ENCODE results near the gene TXLNG.
"Not testable (repeated sequence)": the region's sequence is repeated elsewhere in the genome, so short reads cannot be mapped to it uniquely, and the experiment has no call there.

TXLNG gene

GRCh38 chrX:16839852-16840460, 53.7 kb downstream of the TXLNG start:
- no peak for DNase-seq

GRCh38 chrX:16842684-16843083, 56.4 kb downstream of the TXLNG start:
- DNase-seq: no peak

GRCh38 chrX:16843208-16843909, 57.1 kb downstream of the TXLNG start:
- no peak for DNase-seq

DNA sequence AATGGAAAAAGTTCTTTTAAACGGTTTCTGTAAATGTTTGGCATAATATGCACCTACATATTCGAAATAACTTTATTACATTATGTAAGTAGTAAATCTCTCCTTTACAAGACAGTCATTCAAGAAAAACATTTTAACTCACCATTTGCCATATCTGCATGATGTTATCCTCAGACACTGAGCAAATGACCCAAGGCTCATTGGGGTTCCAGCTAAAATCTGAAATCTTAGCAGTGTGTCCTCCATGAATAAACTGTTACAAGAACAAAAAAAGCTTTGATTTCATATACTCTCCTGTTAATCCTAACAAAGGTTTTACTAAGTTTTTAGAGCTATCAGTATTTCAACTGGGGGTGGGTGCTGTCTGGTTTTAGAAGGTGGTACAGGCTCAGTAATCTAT, 59.4 kb downstream of the TXLNG start:
- no peak for DNase-seq

DNA sequence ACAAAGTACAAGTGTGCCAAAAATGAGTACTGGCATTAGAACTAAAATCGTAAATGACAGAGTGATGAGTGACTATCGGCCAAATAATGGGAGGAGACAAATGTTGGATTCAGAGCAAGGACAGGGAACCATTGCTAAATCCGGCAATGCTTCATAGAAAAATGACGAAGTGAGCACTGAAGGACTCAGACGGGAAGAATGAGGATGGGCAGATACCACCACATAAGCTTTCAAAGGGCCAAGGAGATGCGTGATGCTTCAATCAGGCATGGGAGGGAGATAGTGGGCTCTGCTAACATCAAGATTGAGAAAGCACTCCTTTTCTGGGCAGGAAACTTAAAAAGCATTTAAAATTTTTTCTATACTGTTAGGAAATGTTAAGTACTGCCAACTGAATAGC, 62.3 kb downstream of the TXLNG start:
- no peak for DNase-seq

DNA sequence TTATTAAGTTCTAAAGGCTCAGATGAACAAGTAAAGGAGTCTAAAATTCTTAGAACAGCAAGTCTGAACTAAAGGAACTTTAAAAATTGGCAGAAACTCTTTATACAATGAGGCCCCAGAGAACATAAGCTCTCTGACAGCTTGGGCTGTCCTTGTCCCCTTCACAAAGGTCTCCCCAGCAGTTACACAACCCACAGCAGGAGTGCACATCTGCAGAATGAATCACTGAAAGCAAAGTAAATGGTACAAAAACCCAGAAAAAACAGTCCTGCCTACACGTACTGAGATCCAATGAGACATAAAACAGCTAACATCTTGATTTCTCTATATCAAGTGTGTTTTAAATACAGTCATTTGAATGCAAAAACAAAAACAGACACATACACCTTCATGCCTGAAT, 65.2 kb downstream of the TXLNG start:
- DNase-seq: no peak

GRCh38 chrX:16851827-16852226, 65.6 kb downstream of the TXLNG start:
- DNase-seq: no peak

- DNase-seq: no peak
These were observed 66.4 kb downstream of the TXLNG start for GRCh38 chrX:16852617-16853179.

DNA sequence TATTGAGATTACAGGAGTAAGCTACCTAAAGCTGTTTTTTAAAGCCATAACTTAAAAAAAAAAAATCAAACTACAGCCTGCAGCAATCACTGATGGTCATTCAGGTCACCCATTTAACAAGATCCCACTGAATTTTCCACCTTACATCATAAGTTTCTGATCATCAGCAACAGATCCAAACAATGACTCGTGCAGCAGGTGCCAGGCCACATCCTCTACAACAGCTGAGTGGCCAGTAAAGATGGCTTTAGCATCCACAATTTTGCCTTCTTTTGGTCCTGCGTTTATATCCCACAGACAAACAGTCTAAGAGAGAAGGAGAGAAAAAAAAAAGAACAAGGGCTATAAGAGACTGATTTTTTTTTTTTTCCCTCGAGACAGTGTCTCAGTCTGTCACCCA, 67.3 kb downstream of the TXLNG start:
- no peak for DNase-seq

DNA sequence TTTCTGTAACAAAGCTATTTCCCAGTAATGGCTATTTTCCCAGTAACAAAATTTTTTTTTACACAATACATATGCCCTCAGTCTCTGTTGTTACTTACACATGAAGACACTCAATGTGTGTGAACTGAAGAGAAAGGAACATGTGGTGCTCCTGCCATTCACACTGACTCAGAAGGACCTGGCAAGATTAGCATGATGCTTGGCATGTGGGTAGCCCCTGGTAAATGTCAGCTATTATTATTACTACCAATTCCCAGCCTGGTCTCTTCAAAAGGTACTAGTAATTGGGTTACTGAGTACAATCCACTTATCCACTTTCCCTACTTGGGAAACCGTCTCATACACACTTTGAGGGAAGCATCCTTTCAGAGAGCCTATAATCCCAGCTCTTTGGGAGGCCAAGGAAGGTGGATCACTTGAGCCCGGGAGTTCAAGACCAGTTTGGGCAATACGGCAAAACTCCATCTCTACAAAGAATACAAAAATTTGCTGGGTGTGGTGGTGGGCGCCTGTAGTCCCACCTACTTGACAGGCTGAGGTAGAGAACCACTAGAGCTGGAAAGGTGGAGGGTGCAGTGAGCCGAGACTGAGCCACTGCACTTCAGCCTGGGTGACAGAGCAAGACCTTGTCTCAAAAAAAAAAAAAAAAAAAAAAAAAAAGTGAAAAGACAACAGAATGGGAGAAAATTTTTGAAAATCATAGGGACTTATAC, 69.3 kb downstream of the TXLNG start:
- no peak for DNase-seq

DNA sequence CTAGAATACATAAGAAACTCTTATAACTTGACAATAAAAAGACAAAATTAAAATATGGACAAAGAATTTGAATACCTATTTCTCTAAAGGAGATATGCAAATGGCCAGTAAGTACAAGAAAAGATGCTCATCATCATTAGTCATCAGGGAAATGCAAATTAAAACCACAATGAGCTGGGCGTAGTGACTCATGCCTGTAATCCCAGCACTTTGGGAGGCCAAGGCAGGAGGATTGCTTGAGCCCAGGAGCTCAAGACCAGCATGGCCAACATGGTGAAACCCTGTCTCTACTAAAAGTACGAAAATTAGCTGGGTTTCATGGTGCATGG, 69.8 kb downstream of the TXLNG start:
- not testable (repeated sequence) for DNase-seq

DNA sequence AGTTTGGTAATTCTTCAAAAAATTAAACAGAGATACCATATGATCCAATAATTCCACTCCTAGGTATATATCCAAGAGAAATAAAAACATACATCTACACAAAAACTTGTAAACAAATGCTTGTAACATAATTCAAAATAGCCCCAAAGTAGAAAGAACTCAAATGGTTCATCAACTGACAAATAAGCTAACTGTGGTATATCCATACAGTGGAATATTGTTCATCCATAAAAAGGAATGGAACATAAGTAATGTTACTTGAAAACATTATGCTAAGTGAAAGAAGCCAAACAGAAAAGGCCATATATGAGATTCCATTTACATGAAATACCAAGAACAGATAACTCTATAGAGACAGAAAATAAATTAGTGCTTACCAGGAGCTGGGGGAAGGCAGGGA, 70.5 kb downstream of the TXLNG start:
- DNase-seq: no peak

DNA sequence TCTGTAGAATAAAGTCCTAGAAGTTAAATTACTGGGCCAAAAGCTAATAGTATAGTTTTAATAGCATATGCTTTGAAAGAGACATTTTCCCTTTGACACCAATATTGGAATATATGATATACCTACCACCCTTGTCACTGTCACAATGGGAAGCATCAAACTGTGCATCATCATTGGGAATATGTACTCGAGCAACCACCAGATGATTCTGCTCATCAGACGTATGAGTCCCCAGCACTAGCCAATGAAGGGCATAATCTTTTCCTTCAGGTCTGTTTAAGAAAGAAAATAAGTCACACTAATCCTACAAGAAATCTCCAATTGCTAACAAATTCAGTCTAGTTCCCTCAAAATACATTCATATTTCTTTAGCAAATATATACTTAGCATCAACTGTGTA, 76.6 kb downstream of the TXLNG start:
- no peak for DNase-seq

- no peak for DNase-seq
These were observed 81.7 kb downstream of the TXLNG start for GRCh38 chrX:16867947-16868346.

DNA sequence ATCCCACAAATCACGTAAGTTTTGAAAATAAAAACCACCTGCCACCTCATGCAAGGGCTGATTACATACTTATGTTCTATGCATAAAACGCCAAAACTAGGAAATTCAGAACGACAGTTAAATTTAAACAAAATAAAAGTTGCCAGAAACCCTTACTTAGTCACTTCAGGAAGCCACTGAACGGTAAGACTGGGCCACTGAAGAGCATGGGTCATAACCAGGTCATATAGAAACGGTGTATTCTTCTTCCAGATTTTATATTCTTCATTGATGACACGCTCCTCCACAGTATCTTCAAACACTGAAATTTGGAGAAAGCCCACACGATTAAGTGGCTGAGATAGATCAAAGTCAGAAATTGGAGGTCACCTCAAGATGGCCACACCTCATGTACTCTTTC, 82.7 kb downstream of the TXLNG start:
- DNase-seq: no peak

GRCh38 chrX:16869393-16870094, 83.3 kb downstream of the TXLNG start:
- no peak for DNase-seq

GRCh38 chrX:16870095-16870861, 84.0 kb downstream of the TXLNG start, which contains the start of gene RBBP7:
Gene RBBP7, minus strand, starts transcription at chrX:16870362. Its CDS starts 309 bp downstream, at chrX:16870053.
- peak; percentile 77 for DNase-seq

- no peak for DNase-seq
These were observed 84.9 kb downstream of the TXLNG start for GRCh38 chrX:16870862-16871815.

- DNase-seq: no peak
These were observed 86.8 kb downstream of the TXLNG start for GRCh38 chrX:16873106-16873505.

GRCh38 chrX:16874458-16875095, 88.3 kb downstream of the TXLNG start:
- no peak for DNase-seq

DNA sequence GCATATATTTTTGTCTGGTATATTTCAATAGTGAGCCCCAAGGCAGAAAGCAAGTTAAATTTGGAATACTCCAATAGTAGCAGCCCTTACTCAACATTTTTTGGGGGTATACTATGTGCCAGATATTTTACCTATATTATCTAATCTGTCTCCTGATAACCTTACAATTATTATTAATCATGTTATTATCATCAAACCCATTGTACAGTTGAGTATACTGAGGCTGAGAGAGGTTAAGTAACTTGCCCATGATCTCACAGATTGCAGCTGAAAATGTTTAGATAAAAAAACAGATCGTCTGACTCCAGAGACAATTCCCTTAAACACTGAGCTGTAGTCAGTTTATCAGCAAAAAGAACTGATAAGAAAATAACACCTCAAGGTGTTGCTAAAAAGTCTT, 90.4 kb downstream of the TXLNG start:
- DNase-seq: no peak

Data from DMS153 (cell line).